Measurements from ENCODE around the gene CHCHD5. TPM values are rescaled to one million over a fixed set of nuclear protein-coding genes. Genes with fewer than 3 reads are reported as not detected.
"Not testable (repeated sequence)": the region's sequence is repeated elsewhere in the genome, so short reads cannot be mapped to it uniquely, and the experiment has no call there.

The CHCHD5 gene
- polyA plus RNA-seq, 4 donors: 24.4 to 37.4 (median 27.3) TPM

DNA sequence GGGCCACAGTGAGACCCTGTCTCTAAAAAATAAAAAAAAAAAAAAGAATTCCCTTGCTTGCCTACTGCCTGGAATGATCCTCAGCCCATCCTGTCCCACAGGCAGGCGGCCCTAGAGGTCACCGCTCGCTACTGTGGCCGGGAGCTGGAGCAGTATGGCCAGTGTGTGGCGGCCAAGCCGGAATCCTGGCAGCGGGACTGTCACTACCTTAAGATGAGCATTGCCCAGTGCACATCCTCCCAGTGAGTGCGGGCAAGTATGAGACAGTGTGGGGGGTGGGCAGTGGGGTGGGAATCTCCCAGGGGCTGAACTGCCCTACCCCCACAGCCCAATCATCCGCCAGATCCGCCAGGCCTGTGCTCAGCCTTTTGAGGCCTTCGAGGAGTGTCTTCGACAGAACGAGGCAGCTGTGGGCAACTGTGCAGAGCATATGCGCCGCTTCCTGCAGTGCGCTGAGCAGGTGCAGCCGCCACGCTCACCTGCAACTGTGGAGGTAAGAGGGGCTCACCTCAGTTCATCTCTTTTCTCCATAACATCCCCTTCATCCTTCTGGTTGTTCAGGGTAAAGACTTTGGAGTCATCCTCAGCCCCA is 1.6 kb downstream of the CHCHD5 start:
- DNase-seq (ENCODE audit: low read depth in 4 of 4, low spot score in 3 of 4): no peak

DNA sequence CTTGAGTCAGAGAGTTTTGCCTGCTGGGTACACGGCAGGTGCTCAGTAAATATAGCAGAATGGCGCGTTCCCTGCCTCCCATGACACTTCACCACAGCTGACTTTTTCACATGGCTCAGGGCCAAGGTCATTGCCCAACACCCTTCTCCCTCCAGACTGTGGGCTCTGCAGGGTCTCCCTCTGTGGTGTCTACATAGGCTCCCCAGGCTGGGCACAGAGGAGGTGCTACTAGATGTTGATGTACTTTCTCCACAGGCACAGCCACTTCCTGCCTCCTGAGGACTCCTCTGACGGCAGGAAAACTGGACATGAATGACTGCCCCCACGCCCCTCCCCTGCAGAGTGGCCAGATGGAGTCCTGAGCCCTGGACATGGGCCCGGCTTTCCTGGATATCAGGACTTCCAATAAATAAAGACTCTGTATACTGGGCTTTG is 4.2 kb downstream of the CHCHD5 start:
- DNase-seq (ENCODE audit: low read depth in 4 of 4, low spot score in 3 of 4): no peak

DNA sequence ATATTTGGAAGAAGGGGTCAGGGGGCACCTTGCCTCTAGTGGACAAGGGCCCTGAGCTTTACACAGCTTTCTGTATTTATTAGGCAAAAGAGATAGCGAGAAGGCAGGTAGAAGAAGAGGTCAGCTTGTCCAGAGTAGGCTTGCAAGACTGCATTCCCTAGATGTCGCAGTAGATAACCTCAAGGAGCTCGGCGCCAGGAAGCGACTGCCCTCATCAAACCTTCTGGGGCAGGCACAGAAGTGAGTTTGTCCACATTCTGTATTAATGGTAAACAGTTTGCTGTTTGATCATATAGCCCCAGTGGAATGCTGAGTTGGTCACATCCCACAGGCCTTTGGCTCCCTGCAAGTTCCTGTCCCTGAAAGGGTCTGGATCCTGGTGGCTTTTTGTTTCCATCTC is 7.0 kb downstream of the CHCHD5 start:
- no peak for DNase-seq (ENCODE audit: low read depth in 4 of 4, low spot score in 3 of 4)

DNA sequence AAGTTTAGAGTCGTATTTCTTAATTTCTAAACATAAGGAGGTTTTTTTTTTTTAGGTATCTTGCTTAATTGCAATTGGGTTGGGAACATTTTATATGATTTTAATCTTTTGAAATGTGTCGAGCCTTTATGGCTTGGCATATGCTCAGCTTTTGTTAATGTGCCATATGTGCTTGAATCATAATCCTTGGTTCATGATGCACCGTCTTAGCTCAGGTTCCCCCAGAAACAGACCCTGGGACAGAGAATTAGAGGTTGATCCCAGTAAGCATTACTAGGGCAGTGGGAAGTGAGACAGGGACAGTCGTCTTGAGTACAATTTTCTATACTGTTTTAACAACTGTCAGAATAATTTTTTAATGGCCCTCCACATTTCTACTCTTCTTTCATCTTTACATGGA is 9.3 kb downstream of the CHCHD5 start:
- no peak for DNase-seq (ENCODE audit: low read depth in 4 of 4, low spot score in 3 of 4)

DNA sequence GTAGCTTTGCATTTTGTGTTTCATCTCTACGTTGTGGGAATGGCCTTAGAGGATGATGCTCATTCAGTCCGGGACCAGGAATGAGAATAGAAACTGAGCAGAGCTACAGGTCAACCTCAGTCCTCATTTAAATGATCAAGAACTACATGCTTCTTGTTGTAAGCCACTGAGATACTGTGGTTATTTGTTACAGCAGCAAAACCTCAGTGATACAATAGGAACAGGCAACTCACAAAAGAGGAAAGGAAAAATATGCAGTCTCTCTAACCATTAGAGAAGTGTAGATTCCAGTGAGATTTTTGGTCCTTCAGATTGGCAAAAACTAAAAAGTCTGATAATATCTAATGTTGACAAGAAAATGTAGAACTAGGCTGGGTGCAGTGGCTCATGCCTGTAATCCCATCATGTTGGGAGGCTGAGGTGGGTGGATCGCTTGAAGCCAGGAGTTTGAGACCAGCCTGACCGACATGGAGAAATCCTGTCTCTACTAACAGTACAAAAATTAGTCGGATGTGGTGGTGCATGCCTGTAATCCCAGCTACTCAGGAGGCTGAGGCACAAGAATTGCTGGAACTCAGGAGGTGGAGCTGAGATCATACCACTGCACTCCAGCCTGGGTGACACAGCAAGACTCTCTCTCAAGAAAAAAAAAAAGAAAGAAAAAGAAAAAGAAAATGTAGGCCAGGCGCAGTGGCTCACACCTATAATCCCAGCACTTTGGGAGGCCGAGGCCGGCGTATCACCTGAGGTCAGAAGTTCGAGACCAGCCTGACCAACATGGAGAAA is 13.3 kb downstream of the CHCHD5 start:
- DNase-seq (ENCODE audit: low read depth in 4 of 4, low spot score in 3 of 4): no peak

DNA sequence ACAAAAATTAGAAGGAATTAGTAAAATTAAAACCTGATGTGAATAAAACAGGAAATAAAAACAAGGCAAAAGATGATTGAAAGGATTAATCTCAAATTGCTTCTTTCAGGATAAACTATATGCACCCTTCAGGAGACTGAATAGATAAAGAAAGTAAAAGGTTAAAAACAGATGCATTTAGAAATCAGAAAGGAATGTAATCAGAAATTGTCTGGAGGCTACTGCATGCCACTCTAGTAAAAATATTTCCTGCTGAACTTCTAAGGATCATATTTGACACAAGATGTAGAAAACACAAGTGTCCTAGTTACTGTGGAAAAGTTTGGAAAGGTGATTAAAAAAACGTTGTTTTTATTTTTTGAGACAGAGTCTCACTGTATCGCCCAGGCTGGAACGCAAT is 16.2 kb downstream of the CHCHD5 start:
- no peak for DNase-seq (ENCODE audit: low read depth in 4 of 4, low spot score in 3 of 4)

DNA sequence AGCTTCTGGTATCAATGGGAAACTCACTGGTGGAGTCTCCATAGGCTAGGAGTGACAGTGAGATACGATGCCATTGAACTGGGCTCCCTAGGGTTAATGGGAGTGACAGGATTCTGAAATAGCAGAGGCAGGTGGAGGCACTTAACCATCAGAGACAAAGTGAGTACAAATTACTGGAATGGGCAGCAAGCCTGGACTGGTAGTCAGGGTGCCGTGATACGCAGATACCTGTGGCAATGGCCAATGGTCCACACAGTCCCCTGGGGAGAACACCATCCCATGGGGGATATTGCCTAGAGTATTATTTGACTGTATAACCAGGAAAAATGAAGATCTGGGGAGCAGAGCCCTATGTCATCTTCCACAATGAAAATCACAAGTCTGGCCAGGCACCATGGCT is 17.3 kb downstream of the CHCHD5 start:
- no peak for DNase-seq (ENCODE audit: low read depth in 4 of 4, low spot score in 3 of 4)

DNA sequence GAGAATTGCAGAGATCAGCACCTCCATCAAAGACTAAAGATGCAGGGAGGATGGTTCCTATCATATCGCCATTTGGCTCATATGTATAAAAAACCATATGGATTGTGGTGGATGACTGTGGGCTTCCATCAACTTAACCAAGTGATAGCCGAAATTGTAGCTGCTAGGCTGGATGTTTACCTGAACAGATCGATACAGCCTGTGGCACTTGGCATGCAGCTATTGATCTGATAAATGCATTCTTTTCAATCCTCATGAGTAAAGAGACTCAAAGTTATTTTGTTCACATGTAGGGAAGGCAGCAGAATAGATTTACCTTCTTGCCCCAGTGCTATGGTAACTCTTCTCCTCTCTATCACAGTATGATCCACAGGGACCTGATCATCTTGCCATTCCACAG is 18.5 kb downstream of the CHCHD5 start:
- no peak for DNase-seq (ENCODE audit: low read depth in 4 of 4, low spot score in 3 of 4)

DNA sequence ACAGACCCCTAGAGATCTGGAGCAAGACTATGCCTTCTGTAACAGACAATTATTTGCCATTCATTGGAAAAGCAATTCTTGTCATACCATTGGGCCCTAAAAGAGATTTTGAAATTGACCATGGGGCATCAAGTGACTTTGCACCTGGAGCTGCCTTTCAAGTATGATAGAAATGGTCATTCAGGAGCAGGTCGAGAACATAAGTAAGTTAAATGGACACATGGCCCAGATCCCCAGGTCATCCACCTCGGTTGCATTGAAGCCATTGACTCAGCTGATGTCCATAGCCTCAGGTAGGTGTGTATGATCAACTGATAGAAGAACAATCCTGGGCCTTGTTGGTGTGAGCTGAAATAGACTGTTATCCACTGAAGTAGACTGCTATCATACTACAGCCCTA is 19.3 kb downstream of the CHCHD5 start:
- DNase-seq (ENCODE audit: low read depth in 4 of 4, low spot score in 3 of 4): no peak

DNA sequence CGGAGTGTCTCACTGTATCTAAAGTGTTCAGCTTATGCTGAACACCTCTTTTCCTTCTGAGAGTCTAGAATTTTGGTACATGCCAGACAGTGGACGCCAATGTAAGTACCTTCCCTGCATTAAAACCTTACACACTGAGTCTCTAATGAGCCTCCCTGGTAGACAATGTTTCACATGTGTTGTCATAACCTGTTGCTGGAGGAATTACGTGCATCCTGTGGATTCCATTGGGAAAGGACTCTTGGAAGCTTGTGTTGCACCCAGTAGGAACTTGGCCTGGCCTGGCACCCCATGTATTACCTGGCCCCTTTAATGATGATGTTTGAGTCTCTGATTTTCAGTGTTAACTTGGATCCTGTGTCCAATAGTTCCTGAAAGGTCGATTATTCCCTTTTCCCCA is 20.5 kb downstream of the CHCHD5 start:
- DNase-seq (ENCODE audit: low read depth in 4 of 4, low spot score in 3 of 4): no peak

DNA sequence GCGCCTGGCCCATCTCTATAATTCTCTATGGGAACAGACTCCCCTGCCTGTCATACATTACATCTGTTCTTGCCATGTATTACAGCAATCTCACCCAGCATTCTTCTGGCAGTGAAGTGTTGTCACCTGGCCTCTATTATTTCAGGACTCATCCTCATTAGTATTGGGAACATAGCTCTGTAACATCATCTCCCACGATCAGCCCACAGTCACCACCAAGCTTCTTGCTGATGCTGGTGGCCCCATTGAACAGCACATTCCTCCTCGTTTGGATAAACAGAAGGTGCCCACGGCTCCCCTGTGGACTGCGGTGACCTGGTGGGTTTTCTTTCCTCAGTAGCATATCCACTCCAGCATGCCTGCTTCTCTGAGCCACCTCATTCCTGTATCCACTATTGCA is 21.5 kb downstream of the CHCHD5 start:
- DNase-seq (ENCODE audit: low read depth in 4 of 4, low spot score in 3 of 4): no peak

DNA sequence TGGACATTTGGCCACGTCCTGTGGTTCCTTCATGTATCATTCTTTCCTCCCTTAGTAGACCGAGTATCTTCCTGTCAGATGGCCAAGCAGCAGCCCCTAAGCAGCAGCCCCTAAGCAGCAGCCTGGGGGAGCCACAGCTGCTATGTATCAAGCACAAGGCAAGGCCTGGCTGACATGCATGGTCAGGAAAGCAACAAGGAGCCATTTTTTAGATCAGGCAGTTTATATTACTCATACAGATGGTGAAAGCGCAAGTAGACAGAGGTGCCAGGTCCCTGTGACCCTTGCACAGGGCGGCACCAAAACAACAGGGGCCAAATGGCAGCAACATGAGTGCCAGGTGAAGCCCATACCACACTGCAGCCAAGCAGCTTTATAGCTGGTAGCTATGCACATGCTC is 22.1 kb downstream of the CHCHD5 start:
- no peak for DNase-seq (ENCODE audit: low read depth in 4 of 4, low spot score in 3 of 4)

DNA sequence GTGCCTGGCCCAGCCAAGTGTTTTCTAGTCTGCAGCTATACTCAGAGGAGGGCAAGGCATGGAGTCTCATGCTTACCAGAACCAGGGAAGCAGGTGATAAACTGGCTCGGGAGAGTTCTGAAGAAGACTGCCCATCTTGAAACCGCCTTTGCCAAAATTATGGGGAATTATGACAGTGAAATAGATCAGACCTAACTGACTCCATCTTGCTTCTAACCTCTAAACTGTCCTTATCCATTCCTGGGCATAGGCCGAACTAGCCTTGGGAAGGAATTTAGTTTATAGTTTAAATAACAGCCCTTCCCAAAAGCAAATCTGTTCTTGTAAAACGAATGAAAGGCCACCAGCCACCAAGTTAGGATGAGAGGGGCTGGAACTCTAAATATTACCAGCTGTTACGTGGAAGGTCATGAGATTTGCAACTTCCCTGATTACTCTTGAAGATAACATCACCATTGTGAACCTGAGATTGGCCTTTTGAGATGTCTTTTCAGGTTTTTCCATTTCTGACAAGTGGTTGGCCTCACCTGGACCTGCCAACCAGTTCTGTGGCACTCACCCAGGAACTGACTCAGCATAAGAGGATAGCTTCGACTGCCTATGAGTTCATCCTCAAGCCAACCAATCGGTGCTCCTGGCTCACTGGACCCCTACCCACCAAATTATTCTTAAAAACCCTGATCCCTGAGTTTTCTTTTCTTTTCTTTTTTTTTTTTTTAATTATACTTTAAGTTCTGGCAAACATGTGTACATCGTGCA is 23.4 kb downstream of the CHCHD5 start:
- DNase-seq (ENCODE audit: low read depth in 4 of 4, low spot score in 3 of 4): no peak

DNA sequence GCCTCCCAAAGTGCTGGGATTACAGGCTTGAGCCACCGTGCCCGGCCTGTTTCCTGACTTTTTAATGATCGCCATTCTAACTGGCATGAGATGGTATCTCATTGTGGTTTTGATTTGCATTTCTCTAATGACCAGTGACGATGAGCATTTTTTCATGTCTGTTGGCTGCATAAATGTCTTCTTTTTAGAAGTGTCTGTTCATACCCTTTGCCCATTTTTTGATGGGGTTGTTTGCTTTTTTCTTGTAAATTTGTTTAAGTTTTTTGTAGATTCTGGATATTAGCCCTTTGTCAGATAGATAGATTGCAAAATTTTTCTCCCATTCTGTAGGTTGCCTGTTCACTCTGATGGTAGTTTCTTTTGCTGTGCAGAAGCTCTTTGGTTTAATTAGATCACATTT is 24.9 kb downstream of the CHCHD5 start:
- DNase-seq (ENCODE audit: low read depth in 4 of 4, low spot score in 3 of 4): not testable (repeated sequence)

DNA sequence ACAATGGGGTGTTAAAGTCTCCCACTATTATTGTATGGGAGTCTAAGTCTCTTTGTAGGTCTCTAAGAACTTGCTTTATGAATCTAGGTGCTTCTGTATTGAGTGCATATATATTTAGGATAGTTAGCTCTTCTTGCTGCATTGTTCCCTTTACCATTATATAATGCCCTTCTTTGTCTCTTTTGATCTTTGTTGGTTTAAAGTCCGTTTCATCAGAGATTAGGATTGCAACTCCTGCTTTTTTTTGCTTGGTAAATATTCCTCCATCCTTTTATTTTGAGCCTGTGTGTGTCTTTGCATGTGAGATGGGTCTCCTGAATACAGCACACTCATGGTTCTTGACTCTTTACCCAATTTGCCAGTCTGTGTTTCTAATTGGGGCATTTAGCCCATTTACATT is 27.9 kb downstream of the CHCHD5 start:
- not testable (repeated sequence) for DNase-seq (ENCODE audit: low read depth in 4 of 4, low spot score in 3 of 4)

DNA sequence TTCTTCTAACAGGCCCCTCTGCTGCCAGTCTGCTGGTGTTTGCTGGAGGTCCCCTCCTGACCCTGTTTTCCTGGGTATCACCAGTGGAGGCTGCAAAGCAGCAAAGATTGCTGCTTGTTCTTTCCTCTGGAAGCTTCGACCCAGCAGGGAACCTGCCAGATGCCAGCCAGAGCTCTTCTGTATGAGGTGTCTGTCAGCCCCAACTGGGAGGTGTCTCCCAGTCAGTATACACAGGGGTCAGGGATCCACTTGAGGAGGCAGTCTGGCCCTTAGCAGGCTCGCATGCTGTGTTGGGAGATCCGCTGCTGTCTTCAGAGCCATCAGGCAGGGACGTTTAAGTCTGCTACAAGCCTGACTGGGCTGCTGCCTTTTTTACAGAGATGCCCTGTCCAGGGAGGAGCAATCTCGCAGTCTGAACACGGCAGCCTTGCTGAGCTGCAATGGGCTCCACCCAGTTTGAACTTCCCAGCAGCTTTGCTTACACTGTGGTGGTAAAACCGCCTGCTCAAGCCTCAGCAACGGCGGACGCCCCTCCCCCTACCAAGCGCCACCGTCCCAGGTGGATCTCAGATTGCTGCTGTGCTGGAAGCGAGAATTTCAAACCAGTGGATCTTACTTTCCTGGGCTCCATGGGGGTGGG is 29.9 kb downstream of the CHCHD5 start:
- DNase-seq (ENCODE audit: low read depth in 4 of 4, low spot score in 3 of 4): no peak

DNA sequence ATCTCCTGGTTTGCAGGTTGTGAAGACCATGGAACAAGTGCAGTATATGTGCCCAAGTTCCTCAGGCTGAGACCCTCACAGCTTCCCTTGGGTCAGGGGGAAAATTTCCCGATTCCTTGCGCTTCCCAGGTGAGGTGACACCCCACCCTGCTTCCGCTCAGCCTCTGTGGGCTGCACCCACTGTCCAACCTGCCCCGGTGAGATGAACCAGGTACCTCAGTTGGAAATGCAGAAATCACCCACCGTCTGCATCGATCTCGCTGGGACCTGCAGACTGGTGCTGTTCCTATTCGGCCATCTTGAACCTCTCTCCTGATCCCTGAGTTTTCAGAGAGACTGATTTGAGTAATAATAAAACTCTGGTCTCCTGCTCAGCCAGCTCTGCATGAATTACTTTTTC is 30.6 kb downstream of the CHCHD5 start:
- DNase-seq (ENCODE audit: low read depth in 4 of 4, low spot score in 3 of 4): no peak

DNA sequence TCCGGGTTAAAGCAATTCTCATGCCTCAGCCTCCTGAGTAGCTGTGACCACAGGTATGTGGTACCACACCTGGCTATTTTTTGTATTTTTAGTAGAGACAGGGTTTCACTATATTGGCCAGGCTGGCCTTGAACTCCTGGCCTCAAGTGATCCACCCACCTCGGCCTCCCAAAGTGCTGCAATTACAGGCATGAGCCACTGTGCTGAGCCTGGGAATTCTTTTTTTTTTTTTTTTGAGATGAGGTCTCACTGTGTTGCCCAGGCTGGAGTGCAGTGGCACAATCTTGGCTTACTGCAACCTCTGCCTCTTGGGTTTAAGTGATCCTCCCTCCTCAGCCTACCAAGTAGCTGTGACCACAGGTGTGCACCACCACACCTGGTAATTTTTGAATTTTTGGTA is 31.4 kb downstream of the CHCHD5 start:
- DNase-seq (ENCODE audit: low read depth in 4 of 4, low spot score in 3 of 4): not testable (repeated sequence)

DNA sequence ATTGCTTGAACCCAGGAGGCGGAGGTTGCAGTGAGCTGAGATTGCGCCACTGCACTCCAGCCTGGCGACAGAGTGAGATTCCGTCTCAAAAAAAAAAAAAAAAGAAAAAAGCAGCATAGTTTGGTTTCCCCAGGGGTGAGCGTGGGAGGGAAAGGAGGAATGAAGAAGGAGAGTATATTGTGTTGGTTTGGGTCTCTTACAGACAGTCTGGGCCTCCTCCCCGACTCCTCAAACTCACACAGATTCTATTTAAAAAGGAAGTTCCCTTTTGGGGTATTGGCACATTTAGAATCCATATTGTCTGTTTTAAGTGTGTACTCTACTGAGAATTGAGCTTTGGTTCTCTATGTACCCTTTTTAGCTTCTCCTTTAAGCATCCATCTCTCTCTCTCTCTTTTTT is 34.0 kb downstream of the CHCHD5 start:
- no peak for DNase-seq (ENCODE audit: low read depth in 4 of 4, low spot score in 3 of 4)

DNA sequence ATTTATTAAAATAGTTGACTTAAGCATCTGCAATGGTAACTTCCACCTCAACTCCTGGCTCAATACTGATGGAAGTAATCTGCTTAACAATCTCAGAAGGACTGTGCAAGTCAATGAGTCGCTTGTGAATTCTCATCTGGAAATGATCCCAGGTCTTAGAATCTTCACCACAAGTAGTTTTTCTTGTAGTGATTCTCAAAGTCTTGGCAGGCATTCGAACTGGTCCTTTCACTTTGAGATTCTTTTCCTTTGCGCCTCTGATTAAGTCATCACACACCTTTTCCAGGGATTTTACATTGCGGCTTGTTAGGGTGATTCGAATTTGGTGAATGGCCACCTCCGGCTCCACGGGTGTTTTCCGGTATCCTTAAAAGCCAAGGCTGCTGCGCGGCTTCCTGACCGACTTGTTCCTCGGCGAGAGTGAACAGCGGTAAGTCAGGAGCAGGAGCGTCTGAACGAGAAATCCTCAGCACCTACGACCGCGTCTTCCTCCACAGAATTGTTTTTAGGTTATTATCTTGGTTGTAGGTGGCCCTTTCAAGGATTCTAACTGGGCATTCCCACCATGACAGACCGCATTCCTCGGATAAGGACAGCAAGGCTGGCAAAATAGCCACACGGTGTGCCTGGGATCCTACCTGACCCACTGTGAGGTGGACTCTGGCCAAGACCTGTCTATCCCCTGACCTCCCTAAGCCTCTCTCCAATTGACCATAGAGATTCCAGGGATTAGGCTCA is 37.5 kb downstream of the CHCHD5 start:
- no peak for DNase-seq (ENCODE audit: low read depth in 4 of 4, low spot score in 3 of 4)

DNA sequence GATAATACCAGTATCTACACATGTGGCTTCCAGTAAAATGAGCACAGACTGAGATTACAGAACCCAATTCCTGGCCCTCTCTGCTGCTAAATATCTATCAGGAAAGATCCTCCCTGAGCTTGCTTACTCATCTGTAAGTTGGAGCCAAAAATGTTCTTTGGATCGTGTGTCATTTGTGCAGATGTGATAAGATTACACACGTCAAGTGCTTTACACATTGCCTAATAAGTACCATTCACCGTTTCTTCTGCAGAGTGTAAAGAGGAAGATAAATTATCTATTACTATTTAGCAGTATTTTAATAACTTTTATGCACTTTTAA is 38.1 kb downstream of the CHCHD5 start:
- no peak for DNase-seq (ENCODE audit: low read depth in 4 of 4, low spot score in 3 of 4)
